ENCODE data around the gene CENATAC.

CENATAC gene

GRCh38 chr11:119006656-119007055 is 8.7 kb downstream of the CENATAC start:
- Mint-ChIP-seq H3K36me3 (ENCODE audit: low read depth) (peaks cover 40% of the 10 kb centered on the region), H3K9me3 (no peaks in the 10 kb centered on the region), H3K4me1 (no peaks in the 10 kb centered on the region), H3K27me3 (ENCODE audit: low read depth) (no peaks in the 10 kb centered on the region), H3K27ac (no peak overlapping the region), H3K4me3 (no peak overlapping the region)
- TF ChIP-seq CTCF (IDR thresholded peaks at IDR 0.05; ENCODE audit: unreplicated experiment in 3 of 3), result no peak

GRCh38 chr11:119011476-119012053 is 13.6 kb downstream of the CENATAC start:
- H3K9me3 Mint-ChIP-seq, result no peaks in the 10 kb centered on the region
- H3K27me3 Mint-ChIP-seq (ENCODE audit: low read depth), result no peaks in the 10 kb centered on the region
- peaks cover 66% of the 10 kb centered on the region for H3K36me3 Mint-ChIP-seq (ENCODE audit: low read depth)
- no peak overlapping the region for H3K27ac Mint-ChIP-seq
- H3K4me1 Mint-ChIP-seq, result no peaks in the 10 kb centered on the region
- no peak overlapping the region for H3K4me3 Mint-ChIP-seq
- TF ChIP-seq CTCF (IDR thresholded peaks at IDR 0.05; ENCODE audit: unreplicated experiment in 3 of 3), result no peak

GRCh38 chr11:119012629-119013170 is 14.8 kb downstream of the CENATAC start:
- Mint-ChIP-seq H3K36me3 (ENCODE audit: low read depth) (peaks cover 65% of the 10 kb centered on the region), H3K27me3 (ENCODE audit: low read depth) (no peaks in the 10 kb centered on the region), H3K9me3 (no peaks in the 10 kb centered on the region), H3K4me1 (peaks cover under 1% of the 10 kb centered on the region), H3K4me3 (no peak overlapping the region), H3K27ac (no peak overlapping the region)
- TF ChIP-seq CTCF (IDR thresholded peaks at IDR 0.05; ENCODE audit: unreplicated experiment in 3 of 3), result no peak

- H3K9me3 Mint-ChIP-seq, result no peaks in the 10 kb centered on the region
- H3K4me3 Mint-ChIP-seq, result peak overlapping the region; percentile 34 to 58 (median 56)
- peaks cover 10% of the 10 kb centered on the region for H3K4me1 Mint-ChIP-seq
- H3K27me3 Mint-ChIP-seq (ENCODE audit: low read depth), result no peaks in the 10 kb centered on the region
- H3K36me3 Mint-ChIP-seq (ENCODE audit: low read depth), result peaks cover 67% of the 10 kb centered on the region
- TF ChIP-seq CTCF (IDR thresholded peaks at IDR 0.05; ENCODE audit: unreplicated experiment in 3 of 3), result no peak
- no peak overlapping the region for H3K27ac Mint-ChIP-seq
These were observed 16.4 kb downstream of the CENATAC start for GRCh38 chr11:119014209-119014924.

GRCh38 chr11:119015054-119015611 is 17.2 kb downstream of the CENATAC start:
- Mint-ChIP-seq H3K4me1 (peaks cover 16% of the 10 kb centered on the region), H3K27ac (peak overlapping the region in 1 of 3 experiments; percentile 34), H3K9me3 (no peaks in the 10 kb centered on the region), H3K4me3 (peak overlapping the region; percentile 42 to 76 (median 68)), H3K36me3 (ENCODE audit: low read depth) (peaks cover 65% of the 10 kb centered on the region), H3K27me3 (ENCODE audit: low read depth) (no peaks in the 10 kb centered on the region)
- no peak for TF ChIP-seq CTCF (IDR thresholded peaks at IDR 0.05; ENCODE audit: unreplicated experiment in 3 of 3)

Data from nephron (organoid).